Liver (tissue), 9 donors: ENCODE results near the gene ASPSCR1. TPM values are rescaled to one million over a fixed set of nuclear protein-coding genes. Genes with fewer than 3 reads are reported as not detected.

Experiments used
- DNase-seq: peaks from one replicate; pipeline ENCODE4 v3.0.0-alpha.2; 2017; ENCODE audit warnings: low spot score
- H3K27ac ChIP-seq, 2 donors: one replicate each; pipeline ENCODE4 v1.7.0; 2013; ENCODE audit warnings: inconsistent platforms in 2 of 2, low read length in 2 of 2, control low read depth in 1 of 2, low read depth in 1 of 2, mild to moderate bottlenecking in 1 of 2
- H3K27me3 ChIP-seq, 4 donors: one replicate each; pipeline versions ENCODE4 v1.6.1 to v1.7.0; 2013; ENCODE audit warnings: low read length in 3 of 4, inconsistent platforms in 1 of 4, mild to moderate bottlenecking in 1 of 4, moderate library complexity in 1 of 4; ENCODE audit not compliant: control insufficient read depth in 4 of 4, insufficient read depth in 4 of 4
- H3K36me3 ChIP-seq, 4 donors: one replicate each; pipeline versions ENCODE4 v1.6.1 to v1.7.0; 2013; ENCODE audit warnings: low read length in 3 of 4, mild to moderate bottlenecking in 3 of 4, low read depth in 1 of 4, moderate library complexity in 1 of 4; ENCODE audit not compliant: control insufficient read depth in 4 of 4, insufficient read depth in 3 of 4
- H3K4me1 ChIP-seq, 4 donors: one replicate each; pipeline versions ENCODE4 v1.6.1 to v1.7.0; 2013; ENCODE audit warnings: low read length in 3 of 4, mild to moderate bottlenecking in 3 of 4, moderate library complexity in 1 of 4; ENCODE audit not compliant: control insufficient read depth in 4 of 4, insufficient read depth in 4 of 4
- H3K4me3 ChIP-seq, 3 donors: one replicate each; pipeline versions ENCODE4 v1.6.1 to v1.7.0; 2013; ENCODE audit warnings: low read length in 3 of 3, control low read depth in 1 of 3, low read depth in 1 of 3, mild to moderate bottlenecking in 1 of 3
- H3K9ac ChIP-seq, 2 donors: one replicate each; pipeline ENCODE4 v1.7.0; 2013; ENCODE audit warnings: low read length in 2 of 2, mild to moderate bottlenecking in 2 of 2, moderate library complexity in 2 of 2, control low read depth in 1 of 2, low read depth in 1 of 2
- H3K9me3 ChIP-seq, 4 donors: one replicate each; pipeline versions ENCODE4 v1.6.1 to v1.7.0; 2013; ENCODE audit warnings: low read length in 3 of 4; ENCODE audit not compliant: control insufficient read depth in 4 of 4
- FOXA1 ChIP-seq: IDR thresholded peaks from 2 replicates; pipeline ENCODE4 v1.6.1; 2016; ENCODE audit warnings: antibody characterized with exemption
- FOXA2 ChIP-seq: IDR thresholded peaks from 2 replicates; pipeline ENCODE4 v1.6.1; 2016; ENCODE audit warnings: antibody characterized with exemption
- GABPA ChIP-seq, 2 donors: IDR thresholded peaks in 1 of 2; conservative IDR thresholded peaks in 1 of 2; 2 replicates each; pipeline ENCODE4 v1.6.1; 2016; ENCODE audit warnings: antibody characterized with exemption in 2 of 2, mild to moderate bottlenecking in 1 of 2, moderate library complexity in 1 of 2
- HNF4G ChIP-seq: IDR thresholded peaks from 2 replicates; pipeline ENCODE4 v1.6.1; 2016; ENCODE audit warnings: antibody characterized with exemption
- JUND ChIP-seq, 2 donors: IDR thresholded peaks; 2 replicates each; pipeline ENCODE4 v1.6.1; 2016; ENCODE audit warnings: antibody characterized with exemption in 2 of 2
- NR2F2 ChIP-seq: IDR thresholded peaks from 2 replicates; pipeline ENCODE4 v1.6.1; 2016; ENCODE audit warnings: antibody characterized with exemption
- RAD21 ChIP-seq, 2 donors: IDR thresholded peaks; 2 replicates each; pipeline ENCODE4 v1.6.1; 2016; ENCODE audit warnings: antibody characterized with exemption in 2 of 2, mild to moderate bottlenecking in 2 of 2
- SP1 ChIP-seq: IDR thresholded peaks from 2 replicates; pipeline ENCODE4 v1.6.1; 2018; ENCODE audit warnings: antibody characterized with exemption, mild to moderate bottlenecking
- YY1 ChIP-seq: IDR thresholded peaks from 2 replicates; pipeline ENCODE4 v1.6.1; 2016; ENCODE audit warnings: antibody characterized with exemption, mild to moderate bottlenecking
- WGBS: extraction: QIAGEN DNeasy Blood & Tissue Kit; methylation state at CpG from one replicate; pipeline ENCODE4 v1.1.7; 2013; 5-methylcytosine and 5-hydroxymethylcytosine counted together
- polyA plus RNA-seq, 2 donors: library from polyadenylated mRNA; stranded (reverse) in 1 of 2; unstranded in 1 of 2; fragments of 200-250 nt in 1 of 2; fragments of >200 nt in 1 of 2; fragmentation: Nextera tagmentation in 1 of 2; extraction: Ambion mirVana in 1 of 2; gene quantifications; one replicate each; pipeline versions ENCODE4 v1.2.1 to v1.2.3, GENCODE V29; 2013 to 2015
- total RNA-seq, 2 donors: library from RNA; depleted of rRNA; stranded (reverse); fragments of >200 nt; gene quantifications; one replicate each; pipeline ENCODE4 v1.2.3, GENCODE V29; 2014
- TF ChIP-seq, protein P1 (sequence below): IDR thresholded peaks from 2 replicates; pipeline ENCODE4 v1.6.1; 2016; ENCODE audit warnings: antibody characterized with exemption, mild to moderate bottlenecking
- TF ChIP-seq, protein P2 (sequence below): IDR thresholded peaks from 2 replicates; pipeline ENCODE4 v1.6.1; 2016; ENCODE audit warnings: antibody characterized with exemption
- TF ChIP-seq, protein P3 (sequence below): fragments of 150-350 bp; IDR thresholded peaks from 2 replicates; pipeline ENCODE4 v1.5.1; 2017; ENCODE audit warnings: improper control_type of control experiment, low read depth, low read length; ENCODE audit not compliant: missing input control
- TF ChIP-seq, protein P4 (sequence below): IDR thresholded peaks from 2 replicates; pipeline ENCODE4 v1.6.1; 2016; ENCODE audit warnings: antibody characterized with exemption
- TF ChIP-seq, protein P5 (sequence below): IDR thresholded peaks from 2 replicates; pipeline ENCODE4 v1.6.1; 2016; ENCODE audit warnings: antibody characterized with exemption
- donor health status: healthy.
- donor health status: healthy.
- donor health status: healthy.
- donor health status: healthy.
- donor health status: healthy.

Gene ASPSCR1
- total and polyA plus RNA-seq, 4 donors, result 17.8 to 26.2 (median 20.4) TPM

DNA sequence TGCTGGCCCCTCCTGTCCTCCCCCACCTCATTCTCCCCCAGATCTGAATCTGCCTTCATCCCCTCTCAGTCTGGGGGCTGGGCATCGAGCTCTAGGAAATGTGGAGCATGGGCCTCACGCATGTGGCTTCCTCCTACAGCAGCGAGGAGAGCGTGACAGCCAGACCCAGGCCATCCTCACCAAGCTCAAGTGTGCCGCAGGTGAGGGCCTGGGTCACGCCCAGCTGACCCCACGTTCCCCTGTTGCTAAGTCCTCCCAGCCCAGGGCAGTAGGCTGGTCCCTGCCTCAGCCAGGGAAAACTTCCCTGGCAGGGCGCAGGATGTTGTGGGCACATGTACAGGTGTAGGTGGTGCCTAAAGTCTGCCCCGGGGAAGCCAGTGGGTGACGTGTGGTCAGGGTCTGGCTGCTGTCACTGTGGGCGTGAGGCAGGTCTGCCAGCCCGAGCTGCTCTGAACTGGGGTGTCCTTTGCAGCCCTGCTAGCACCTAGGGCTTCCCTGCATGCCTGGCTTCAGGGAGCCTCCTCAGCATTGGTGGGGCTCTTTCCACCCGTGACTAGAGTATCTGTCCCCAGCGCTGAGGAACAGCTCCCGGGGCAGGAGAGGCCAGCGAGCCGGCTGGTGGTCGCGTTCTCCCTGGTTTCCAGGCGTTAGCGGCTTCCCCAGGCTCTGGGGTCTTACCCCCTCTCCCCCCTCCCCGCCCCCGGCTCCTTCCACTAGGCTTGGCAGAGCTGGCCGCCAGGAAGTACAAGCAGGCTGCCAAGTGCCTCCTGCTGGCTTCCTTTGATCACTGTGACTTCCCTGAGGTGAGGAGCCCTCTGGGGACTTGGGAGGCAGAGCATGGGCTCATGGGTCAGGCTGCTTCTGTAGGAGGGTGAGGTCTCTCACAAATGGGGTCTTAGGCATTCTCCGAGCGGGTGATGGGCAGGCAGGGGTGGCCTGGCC lies 77.9 kb downstream of the ASPSCR1 start:
- H3K27me3 ChIP-seq, result no peaks in the 10 kb centered on the region
- no peaks in the 10 kb centered on the region for H3K9me3 ChIP-seq
- 88% methylated on average over 26 of the region's 26 CpGs for WGBS
- no peak overlapping the region for H3K27ac ChIP-seq
- no peak for DNase-seq
- peaks cover 4 to 52% (median 22%) of the 10 kb centered on the region in 4 donors for H3K36me3 ChIP-seq
- TF ChIP-seq JUND (IDR thresholded peaks at IDR 0.05), result no peak
- TF ChIP-seq RAD21 (IDR thresholded peaks at IDR 0.05), result no peak
- no peak for TF ChIP-seq SP1
- TF ChIP-seq FOXA1, result no peak
- no peak for TF ChIP-seq YY1
- TF ChIP-seq, protein P1, sequence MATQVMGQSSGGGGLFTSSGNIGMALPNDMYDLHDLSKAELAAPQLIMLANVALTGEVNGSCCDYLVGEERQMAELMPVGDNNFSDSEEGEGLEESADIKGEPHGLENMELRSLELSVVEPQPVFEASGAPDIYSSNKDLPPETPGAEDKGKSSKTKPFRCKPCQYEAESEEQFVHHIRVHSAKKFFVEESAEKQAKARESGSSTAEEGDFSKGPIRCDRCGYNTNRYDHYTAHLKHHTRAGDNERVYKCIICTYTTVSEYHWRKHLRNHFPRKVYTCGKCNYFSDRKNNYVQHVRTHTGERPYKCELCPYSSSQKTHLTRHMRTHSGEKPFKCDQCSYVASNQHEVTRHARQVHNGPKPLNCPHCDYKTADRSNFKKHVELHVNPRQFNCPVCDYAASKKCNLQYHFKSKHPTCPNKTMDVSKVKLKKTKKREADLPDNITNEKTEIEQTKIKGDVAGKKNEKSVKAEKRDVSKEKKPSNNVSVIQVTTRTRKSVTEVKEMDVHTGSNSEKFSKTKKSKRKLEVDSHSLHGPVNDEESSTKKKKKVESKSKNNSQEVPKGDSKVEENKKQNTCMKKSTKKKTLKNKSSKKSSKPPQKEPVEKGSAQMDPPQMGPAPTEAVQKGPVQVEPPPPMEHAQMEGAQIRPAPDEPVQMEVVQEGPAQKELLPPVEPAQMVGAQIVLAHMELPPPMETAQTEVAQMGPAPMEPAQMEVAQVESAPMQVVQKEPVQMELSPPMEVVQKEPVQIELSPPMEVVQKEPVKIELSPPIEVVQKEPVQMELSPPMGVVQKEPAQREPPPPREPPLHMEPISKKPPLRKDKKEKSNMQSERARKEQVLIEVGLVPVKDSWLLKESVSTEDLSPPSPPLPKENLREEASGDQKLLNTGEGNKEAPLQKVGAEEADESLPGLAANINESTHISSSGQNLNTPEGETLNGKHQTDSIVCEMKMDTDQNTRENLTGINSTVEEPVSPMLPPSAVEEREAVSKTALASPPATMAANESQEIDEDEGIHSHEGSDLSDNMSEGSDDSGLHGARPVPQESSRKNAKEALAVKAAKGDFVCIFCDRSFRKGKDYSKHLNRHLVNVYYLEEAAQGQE, result no peak
- TF ChIP-seq, protein P2, sequence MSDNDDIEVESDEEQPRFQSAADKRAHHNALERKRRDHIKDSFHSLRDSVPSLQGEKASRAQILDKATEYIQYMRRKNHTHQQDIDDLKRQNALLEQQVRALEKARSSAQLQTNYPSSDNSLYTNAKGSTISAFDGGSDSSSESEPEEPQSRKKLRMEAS, result no peak
- TF ChIP-seq, protein P3, sequence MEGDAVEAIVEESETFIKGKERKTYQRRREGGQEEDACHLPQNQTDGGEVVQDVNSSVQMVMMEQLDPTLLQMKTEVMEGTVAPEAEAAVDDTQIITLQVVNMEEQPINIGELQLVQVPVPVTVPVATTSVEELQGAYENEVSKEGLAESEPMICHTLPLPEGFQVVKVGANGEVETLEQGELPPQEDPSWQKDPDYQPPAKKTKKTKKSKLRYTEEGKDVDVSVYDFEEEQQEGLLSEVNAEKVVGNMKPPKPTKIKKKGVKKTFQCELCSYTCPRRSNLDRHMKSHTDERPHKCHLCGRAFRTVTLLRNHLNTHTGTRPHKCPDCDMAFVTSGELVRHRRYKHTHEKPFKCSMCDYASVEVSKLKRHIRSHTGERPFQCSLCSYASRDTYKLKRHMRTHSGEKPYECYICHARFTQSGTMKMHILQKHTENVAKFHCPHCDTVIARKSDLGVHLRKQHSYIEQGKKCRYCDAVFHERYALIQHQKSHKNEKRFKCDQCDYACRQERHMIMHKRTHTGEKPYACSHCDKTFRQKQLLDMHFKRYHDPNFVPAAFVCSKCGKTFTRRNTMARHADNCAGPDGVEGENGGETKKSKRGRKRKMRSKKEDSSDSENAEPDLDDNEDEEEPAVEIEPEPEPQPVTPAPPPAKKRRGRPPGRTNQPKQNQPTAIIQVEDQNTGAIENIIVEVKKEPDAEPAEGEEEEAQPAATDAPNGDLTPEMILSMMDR, result no peak
- TF ChIP-seq FOXA2, result no peak
- TF ChIP-seq HNF4G, result no peak
- H3K4me3 ChIP-seq, result no peak overlapping the region
- no peak overlapping the region for H3K9ac ChIP-seq
- peaks cover 17 to 31% (median 22%) of the 10 kb centered on the region in 4 donors for H3K4me1 ChIP-seq

DNA sequence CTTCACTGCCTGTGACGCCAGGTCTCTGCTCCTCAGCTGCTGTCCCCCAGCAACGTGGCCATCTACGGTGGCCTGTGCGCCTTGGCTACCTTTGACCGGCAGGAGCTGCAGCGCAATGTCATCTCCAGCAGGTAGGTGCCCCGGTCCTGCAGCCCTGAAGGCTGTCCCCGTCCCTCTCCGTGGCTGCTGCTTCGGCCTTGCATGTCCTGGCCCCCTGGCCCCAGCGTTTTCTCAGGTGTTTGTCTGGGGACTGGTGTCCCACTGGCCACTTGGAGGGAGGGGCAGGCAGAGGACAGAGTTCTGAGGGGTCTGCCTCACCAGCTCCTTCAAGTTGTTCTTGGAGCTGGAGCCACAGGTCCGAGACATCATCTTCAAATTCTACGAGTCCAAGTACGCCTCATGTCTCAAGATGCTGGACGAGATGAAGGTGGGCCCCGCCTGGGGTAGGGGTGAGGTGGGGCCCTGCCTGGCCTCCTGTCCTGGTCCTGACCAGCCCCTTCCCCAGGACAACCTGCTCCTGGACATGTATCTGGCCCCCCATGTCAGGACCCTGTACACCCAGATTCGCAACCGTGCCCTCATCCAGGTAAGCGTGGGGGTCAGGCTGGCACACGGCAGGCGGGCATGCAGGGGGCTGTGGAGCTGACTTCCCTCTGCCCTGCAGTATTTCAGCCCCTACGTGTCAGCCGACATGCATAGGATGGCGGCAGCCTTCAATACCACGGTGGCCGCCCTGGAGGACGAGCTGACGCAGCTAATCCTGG lies 78.7 kb downstream of the ASPSCR1 start:
- Histone ChIP-seq H3K36me3 (peaks cover 4 to 60% (median 27%) of the 10 kb centered on the region in 4 donors), H3K27ac (no peak overlapping the region), H3K9me3 (no peaks in the 10 kb centered on the region), H3K4me3 (no peak overlapping the region), H3K27me3 (no peaks in the 10 kb centered on the region), H3K4me1 (peaks cover 9 to 22% (median 17%) of the 10 kb centered on the region in 4 donors), H3K9ac (no peak overlapping the region)
- WGBS, result 94% methylated on average over 28 of the region's 28 CpGs
- DNase-seq, result no peak
- TF ChIP-seq JUND (IDR thresholded peaks at IDR 0.05), result no peak
- no peak for TF ChIP-seq FOXA2
- TF ChIP-seq, protein P4, sequence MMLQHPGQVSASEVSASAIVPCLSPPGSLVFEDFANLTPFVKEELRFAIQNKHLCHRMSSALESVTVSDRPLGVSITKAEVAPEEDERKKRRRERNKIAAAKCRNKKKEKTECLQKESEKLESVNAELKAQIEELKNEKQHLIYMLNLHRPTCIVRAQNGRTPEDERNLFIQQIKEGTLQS, result no peak
- no peak for TF ChIP-seq GABPA (IDR thresholded peaks at IDR 0.05 in 1 of 2, conservative IDR thresholded peaks at IDR 0.05 in 1 of 2)
- TF ChIP-seq, protein P3, result no peak
- no peak for TF ChIP-seq NR2F2
- TF ChIP-seq, protein P1, result no peak
- TF ChIP-seq SP1, result no peak
- TF ChIP-seq, protein P5, sequence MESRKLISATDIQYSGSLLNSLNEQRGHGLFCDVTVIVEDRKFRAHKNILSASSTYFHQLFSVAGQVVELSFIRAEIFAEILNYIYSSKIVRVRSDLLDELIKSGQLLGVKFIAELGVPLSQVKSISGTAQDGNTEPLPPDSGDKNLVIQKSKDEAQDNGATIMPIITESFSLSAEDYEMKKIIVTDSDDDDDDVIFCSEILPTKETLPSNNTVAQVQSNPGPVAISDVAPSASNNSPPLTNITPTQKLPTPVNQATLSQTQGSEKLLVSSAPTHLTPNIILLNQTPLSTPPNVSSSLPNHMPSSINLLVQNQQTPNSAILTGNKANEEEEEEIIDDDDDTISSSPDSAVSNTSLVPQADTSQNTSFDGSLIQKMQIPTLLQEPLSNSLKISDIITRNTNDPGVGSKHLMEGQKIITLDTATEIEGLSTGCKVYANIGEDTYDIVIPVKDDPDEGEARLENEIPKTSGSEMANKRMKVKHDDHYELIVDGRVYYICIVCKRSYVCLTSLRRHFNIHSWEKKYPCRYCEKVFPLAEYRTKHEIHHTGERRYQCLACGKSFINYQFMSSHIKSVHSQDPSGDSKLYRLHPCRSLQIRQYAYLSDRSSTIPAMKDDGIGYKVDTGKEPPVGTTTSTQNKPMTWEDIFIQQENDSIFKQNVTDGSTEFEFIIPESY, result no peak
- TF ChIP-seq RAD21 (IDR thresholded peaks at IDR 0.05), result no peak
